ENCODE measurements around the gene CCDC194. TPM values are rescaled to one million over a fixed set of nuclear protein-coding genes. Genes with fewer than 3 reads are reported as not detected.

The CCDC194 gene
- total RNA-seq, 1 experiment from 2014 or later = not detected

DNA sequence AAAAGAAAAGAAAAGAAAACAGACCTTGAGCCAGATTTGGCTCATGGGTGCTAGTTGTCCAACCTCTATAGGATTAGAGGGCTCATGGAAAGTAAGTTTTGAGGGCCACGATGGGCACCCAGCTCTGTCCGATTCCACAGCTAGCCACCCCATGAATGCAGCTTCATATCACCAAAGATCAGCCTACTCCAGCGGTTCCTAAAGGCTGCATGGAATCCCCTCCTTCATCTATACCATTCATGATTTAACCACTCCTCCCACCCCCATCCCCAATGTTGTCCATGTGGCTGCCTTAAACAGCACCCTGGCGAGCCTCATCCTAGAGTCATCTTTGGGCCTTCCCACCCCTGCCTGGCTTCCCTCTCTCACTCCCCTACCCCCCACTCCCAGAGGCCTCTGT, 27.9 kb upstream of the CCDC194 start:
- Histone ChIP-seq H3K4me1 (ENCODE audit: control insufficient read depth in 1 of 2, insufficient read depth in 2 of 2, low read length in 2 of 2) (peaks cover 14 to 39% of the 10 kb centered on the region in 2 experiments), H2AFZ (ENCODE audit: low read depth, low read length, poor library complexity, severe bottlenecking) (no peak overlapping the region), H3K27ac (ENCODE audit: low read depth, low read length) (no peak overlapping the region), H3K9ac (ENCODE audit: low read length) (no peak overlapping the region), H3K36me3 (ENCODE audit: control insufficient read depth in 1 of 2, insufficient read depth in 2 of 2, low read length in 2 of 2) (no peaks in the 10 kb centered on the region), H4K20me1 (ENCODE audit: insufficient read depth) (no peaks in the 10 kb centered on the region), H3K27me3 (ENCODE audit: insufficient read depth, low read length) (no peaks in the 10 kb centered on the region), H3K4me3 (replicated peaks in 1 of 2; ENCODE audit: low read depth in 1 of 2, low read length in 2 of 2) (no peak overlapping the region), H3K4me2 (ENCODE audit: low read length) (no peak overlapping the region), H3K79me2 (ENCODE audit: insufficient read depth, low read length) (peaks cover 10% of the 10 kb centered on the region; the same call in 1 of the 2 replicates), H3K9me2 (ENCODE audit: insufficient read depth) (no peaks in the 10 kb centered on the region), H3K9me3 (ENCODE audit: control insufficient read depth in 1 of 2, insufficient read depth in 1 of 2, low read depth in 1 of 2, low read length in 2 of 2) (no peaks in the 10 kb centered on the region)
- ChIA-PET POLR2A (no interaction called here), RAD21 (ENCODE audit: low non-redundant PET in 1 of 2, low total read pairs in 2 of 2, uncharacterized antibody in 2 of 2, unreplicated experiment in 2 of 2) (no interaction called here), CTCF (no interaction called here)
- BruUV-seq (replicated peaks) = no TSS peak
- intact Hi-C loops (cut with micrococcal nuclease) = no loop called here
- TF ChIP-seq EGR1 (IDR thresholded peaks at IDR 0.05; ENCODE audit: low read depth) (no peak), YY1 (IDR thresholded peaks at IDR 0.05; ENCODE audit: extremely low read depth, insufficient replicate concordance, low read depth, low read length) (no peak), EZH2phosphoT487 (IDR thresholded peaks at IDR 0.05; ENCODE audit: borderline replicate concordance) (no peak), POLR2AphosphoS5 (IDR thresholded peaks at IDR 0.05; ENCODE audit: low read depth, low read length) (no peak), ZFX (IDR thresholded peaks at IDR 0.05) (no peak), FOSL1 (IDR thresholded peaks at IDR 0.05; ENCODE audit: low read depth) (no peak), MAX (IDR thresholded peaks at IDR 0.05) (no peak), JUND (IDR thresholded peaks at IDR 0.05) (no peak), RAD21 (IDR thresholded peaks at IDR 0.05; ENCODE audit: low read depth) (no peak), CBX3 (IDR thresholded peaks at IDR 0.05; ENCODE audit: low read depth) (no peak), ELF1 (IDR thresholded peaks at IDR 0.05; ENCODE audit: borderline replicate concordance, low read depth) (no peak), SP1 (IDR thresholded peaks at IDR 0.05; ENCODE audit: low read depth) (no peak), SIN3A (IDR thresholded peaks at IDR 0.05; ENCODE audit: low read depth) (no peak), ATF3 (IDR thresholded peaks at IDR 0.05) (no peak), CEBPB (IDR thresholded peaks at IDR 0.05; ENCODE audit: low read depth) (no peak), POLR2A (IDR thresholded peaks at IDR 0.05; ENCODE audit: borderline replicate concordance, extremely low read depth, insufficient read depth, insufficient read length) (no peak), ZNF274 (IDR thresholded peaks at IDR 0.05; ENCODE audit: low read depth, low read length) (no peak)
- TF ChIP-seq, protein P1, sequence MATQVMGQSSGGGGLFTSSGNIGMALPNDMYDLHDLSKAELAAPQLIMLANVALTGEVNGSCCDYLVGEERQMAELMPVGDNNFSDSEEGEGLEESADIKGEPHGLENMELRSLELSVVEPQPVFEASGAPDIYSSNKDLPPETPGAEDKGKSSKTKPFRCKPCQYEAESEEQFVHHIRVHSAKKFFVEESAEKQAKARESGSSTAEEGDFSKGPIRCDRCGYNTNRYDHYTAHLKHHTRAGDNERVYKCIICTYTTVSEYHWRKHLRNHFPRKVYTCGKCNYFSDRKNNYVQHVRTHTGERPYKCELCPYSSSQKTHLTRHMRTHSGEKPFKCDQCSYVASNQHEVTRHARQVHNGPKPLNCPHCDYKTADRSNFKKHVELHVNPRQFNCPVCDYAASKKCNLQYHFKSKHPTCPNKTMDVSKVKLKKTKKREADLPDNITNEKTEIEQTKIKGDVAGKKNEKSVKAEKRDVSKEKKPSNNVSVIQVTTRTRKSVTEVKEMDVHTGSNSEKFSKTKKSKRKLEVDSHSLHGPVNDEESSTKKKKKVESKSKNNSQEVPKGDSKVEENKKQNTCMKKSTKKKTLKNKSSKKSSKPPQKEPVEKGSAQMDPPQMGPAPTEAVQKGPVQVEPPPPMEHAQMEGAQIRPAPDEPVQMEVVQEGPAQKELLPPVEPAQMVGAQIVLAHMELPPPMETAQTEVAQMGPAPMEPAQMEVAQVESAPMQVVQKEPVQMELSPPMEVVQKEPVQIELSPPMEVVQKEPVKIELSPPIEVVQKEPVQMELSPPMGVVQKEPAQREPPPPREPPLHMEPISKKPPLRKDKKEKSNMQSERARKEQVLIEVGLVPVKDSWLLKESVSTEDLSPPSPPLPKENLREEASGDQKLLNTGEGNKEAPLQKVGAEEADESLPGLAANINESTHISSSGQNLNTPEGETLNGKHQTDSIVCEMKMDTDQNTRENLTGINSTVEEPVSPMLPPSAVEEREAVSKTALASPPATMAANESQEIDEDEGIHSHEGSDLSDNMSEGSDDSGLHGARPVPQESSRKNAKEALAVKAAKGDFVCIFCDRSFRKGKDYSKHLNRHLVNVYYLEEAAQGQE (IDR thresholded peaks at IDR 0.05; ENCODE audit: low read depth) = no peak
- TF ChIP-seq, protein P2, sequence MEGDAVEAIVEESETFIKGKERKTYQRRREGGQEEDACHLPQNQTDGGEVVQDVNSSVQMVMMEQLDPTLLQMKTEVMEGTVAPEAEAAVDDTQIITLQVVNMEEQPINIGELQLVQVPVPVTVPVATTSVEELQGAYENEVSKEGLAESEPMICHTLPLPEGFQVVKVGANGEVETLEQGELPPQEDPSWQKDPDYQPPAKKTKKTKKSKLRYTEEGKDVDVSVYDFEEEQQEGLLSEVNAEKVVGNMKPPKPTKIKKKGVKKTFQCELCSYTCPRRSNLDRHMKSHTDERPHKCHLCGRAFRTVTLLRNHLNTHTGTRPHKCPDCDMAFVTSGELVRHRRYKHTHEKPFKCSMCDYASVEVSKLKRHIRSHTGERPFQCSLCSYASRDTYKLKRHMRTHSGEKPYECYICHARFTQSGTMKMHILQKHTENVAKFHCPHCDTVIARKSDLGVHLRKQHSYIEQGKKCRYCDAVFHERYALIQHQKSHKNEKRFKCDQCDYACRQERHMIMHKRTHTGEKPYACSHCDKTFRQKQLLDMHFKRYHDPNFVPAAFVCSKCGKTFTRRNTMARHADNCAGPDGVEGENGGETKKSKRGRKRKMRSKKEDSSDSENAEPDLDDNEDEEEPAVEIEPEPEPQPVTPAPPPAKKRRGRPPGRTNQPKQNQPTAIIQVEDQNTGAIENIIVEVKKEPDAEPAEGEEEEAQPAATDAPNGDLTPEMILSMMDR (IDR thresholded peaks at IDR 0.05 in 2 of 3, conservative IDR thresholded peaks at IDR 0.05 in 1 of 3; ENCODE audit: borderline replicate concordance in 1 of 3, insufficient read depth in 1 of 3, low read depth in 2 of 3, low read length in 2 of 3) = no peak
- TF ChIP-seq, protein P3, sequence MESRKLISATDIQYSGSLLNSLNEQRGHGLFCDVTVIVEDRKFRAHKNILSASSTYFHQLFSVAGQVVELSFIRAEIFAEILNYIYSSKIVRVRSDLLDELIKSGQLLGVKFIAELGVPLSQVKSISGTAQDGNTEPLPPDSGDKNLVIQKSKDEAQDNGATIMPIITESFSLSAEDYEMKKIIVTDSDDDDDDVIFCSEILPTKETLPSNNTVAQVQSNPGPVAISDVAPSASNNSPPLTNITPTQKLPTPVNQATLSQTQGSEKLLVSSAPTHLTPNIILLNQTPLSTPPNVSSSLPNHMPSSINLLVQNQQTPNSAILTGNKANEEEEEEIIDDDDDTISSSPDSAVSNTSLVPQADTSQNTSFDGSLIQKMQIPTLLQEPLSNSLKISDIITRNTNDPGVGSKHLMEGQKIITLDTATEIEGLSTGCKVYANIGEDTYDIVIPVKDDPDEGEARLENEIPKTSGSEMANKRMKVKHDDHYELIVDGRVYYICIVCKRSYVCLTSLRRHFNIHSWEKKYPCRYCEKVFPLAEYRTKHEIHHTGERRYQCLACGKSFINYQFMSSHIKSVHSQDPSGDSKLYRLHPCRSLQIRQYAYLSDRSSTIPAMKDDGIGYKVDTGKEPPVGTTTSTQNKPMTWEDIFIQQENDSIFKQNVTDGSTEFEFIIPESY (IDR thresholded peaks at IDR 0.05; ENCODE audit: extremely low read depth, insufficient replicate concordance, low read length) = no peak
- no peak for DNase-seq (ENCODE audit: low read depth, low spot score)
- no peak for ATAC-seq

All from HCT116 (cell line).